GM18951 (cell line): ENCODE measurements around the gene PTPN5.

Experiments
- POLR2A ChIP-seq: IDR thresholded peaks from 4 replicates; pipeline ENCODE4 v1.6.1; 2011; ENCODE audit warnings: mild to moderate bottlenecking; ENCODE audit not compliant: insufficient read length, insufficient read depth; ENCODE audit errors: extremely low read depth
- in situ Hi-C: fragments of 300-500 bp; cut with MboI; formaldehyde crosslinking; loops from one replicate; pipeline ENCODE4 v1.12.0; 2022; ENCODE audit warnings: low sequenced_read_pairs, mixed read lengths, inconsistent platforms; ENCODE audit not compliant: unreplicated experiment

The PTPN5 gene

GRCh38 chr11:18705651-18706281 is 85.8 kb downstream of the PTPN5 start:
- in situ Hi-C loops = no loop called here
- TF ChIP-seq POLR2A = no peak

GRCh38 chr11:18704698-18705097 is 86.9 kb downstream of the PTPN5 start:
- no peak for TF ChIP-seq POLR2A
- in situ Hi-C loops = no loop called here

- in situ Hi-C loops = no loop called here
- TF ChIP-seq POLR2A = no peak
Measured at GRCh38 chr11:18704045-18704645, 87.5 kb downstream of the PTPN5 start.

DNA sequence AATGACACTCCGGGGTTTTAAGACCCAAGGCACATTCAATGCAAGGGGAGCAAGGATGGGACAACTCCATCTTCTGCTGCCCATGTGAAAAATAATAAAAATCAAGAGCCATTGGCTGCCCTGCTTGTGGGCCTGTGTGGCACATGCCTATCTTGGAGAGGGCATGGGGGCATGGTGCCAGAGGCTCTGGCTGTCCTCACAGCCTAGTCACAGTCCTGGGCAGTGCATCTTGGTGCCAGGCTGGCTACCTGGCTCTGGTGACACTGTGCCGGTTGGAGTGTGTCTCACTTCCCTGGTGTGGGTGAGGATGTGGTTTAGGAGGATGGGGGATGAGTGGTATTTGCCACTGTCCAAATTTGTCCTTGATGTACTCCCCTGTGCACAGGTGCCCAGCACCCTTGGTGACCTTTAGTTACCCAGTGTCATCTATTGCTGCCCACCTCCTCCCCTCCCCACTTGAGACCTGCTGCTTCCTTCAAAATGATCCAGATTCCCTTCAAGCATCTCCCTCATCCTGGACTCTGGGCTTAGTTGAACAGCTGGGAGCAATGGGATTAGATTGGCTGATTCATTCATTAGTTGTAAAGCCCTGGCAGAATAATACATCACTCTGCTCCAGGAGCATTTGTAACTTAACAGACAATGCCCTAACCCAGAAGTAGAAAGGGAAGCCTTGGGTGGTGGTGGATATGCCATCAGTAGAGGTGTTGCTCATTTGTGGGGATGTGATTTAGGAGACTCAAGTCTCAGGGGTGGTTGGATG is 88.4 kb downstream of the PTPN5 start:
- in situ Hi-C loops = no loop called here
- no peak for TF ChIP-seq POLR2A

GRCh38 chr11:18701614-18702216 is 89.9 kb downstream of the PTPN5 start:
- in situ Hi-C loops = no loop called here
- no peak for TF ChIP-seq POLR2A

- TF ChIP-seq POLR2A = no peak
- in situ Hi-C loops = no loop called here
Measured at GRCh38 chr11:18700872-18701271, 90.7 kb downstream of the PTPN5 start.

DNA sequence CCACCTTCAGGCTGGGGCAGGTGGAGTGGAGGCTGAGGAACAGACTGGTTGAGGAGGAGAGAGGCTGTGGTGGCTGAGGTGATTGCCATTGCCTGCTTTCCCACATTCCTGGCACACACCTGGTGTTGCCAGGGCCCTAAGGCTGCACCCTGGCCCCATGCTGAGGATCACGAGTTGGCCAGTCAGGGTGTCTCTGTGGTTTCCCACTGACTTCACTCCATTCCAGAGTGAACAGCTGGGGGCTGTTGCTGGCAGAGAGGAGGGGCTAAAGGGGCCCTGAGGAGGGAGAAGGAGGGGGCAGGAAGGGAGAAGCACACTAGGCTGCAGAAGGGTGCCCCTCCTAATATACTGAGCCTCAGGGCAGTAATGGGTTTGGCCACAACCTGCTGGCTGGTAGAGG is 91.2 kb downstream of the PTPN5 start:
- no peak for TF ChIP-seq POLR2A
- in situ Hi-C loops = no loop called here

- no peak for TF ChIP-seq POLR2A
- in situ Hi-C loops = no loop called here
Measured at GRCh38 chr11:18699848-18700261, 91.7 kb downstream of the PTPN5 start.

GRCh38 chr11:18699269-18699596 is 92.4 kb downstream of the PTPN5 start:
- no peak for TF ChIP-seq POLR2A

DNA sequence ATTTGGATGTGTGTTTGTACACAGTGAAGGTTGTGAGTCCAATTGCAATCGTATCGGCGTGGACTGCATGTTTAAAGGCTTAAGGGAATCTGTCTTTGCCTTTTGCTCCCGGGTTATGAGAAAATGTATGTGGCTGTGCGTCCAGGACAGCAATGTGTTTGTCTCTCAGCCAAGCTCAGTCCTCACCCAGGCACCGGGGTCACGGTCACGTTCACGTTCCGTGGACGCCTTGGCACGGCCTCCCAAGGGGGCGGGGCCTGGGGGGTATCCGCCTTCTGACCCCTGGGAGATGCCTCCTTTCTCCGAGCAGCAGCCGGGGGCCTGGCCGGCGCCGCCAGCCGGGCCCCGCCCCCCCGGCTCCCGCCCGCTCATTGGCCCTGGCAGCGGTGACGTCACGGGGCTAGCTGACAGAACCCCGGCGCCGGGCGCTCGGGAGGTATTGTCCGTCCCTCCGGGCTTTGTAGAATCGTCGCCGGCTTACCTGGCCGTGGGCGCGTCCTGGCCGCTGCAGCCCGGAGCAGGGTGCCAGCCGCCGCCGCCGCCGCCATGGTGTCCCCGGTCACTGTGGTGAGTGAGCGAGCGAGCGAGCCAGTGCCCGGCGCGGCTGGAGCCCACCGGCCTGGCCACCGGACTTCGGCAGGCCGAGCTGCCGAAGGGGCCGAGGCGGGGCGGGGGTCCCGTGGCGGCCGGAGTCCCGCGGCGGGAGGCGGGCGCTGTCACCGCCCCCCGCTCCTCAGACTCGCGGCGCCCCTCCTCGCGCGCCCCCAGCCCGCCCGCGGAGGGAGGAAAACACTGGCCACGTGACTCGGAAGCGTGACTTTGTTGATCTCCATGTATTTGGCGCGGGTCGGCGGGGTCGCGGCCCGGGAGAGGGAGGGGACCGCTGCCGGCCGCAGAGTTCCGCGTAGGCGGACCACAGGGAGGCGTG is 93.0 kb downstream of the PTPN5 start, which contains the start of gene TMEM86A:
TSS of gene TMEM86A (plus strand) at position 439 of the 928 bp plus-strand sequence. CDS start at position 547, 108 bp downstream.
- TF ChIP-seq POLR2A = no peak

More at GRCh38 chr11:18699269-18699596, 92.4 kb downstream of the PTPN5 start:
- in situ Hi-C loops = no loop called here

GRCh38 chr11:18697576-18697975 is 94.0 kb downstream of the PTPN5 start:
- no peak for TF ChIP-seq POLR2A
- in situ Hi-C loops = no loop called here

More for the DNA sequence above, 93.0 kb downstream of the PTPN5 start, which contains the start of gene TMEM86A:
- in situ Hi-C loops = no loop called here

DNA sequence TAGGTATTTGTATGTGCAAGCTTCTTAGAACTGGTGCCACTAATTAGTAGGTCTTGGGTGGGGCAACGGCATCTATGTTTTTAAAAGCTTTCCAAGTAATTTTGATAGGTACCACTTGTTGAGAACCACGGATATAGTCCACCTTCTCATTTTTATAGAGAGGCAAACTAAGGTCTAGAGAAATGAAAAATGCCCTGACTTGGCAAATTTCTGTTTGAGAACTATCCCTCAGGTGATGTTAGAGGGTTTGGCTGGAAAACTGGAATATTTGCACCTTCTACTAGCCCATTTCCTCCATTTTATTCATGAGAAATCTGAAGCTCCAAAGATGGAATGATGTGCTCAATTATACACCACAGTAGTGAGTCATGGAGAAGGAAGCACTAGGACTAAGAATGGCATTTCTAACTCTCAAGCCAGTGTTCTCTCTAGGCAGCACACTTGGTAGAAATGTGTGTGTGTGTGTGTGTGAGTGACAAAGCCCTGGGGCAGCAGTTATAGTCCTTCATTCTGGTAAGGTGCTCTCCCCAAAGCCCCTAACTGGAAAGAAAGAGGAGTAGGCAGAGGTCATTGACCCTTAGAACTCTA is 94.9 kb downstream of the PTPN5 start:
- TF ChIP-seq POLR2A = no peak
- in situ Hi-C loops = no loop called here
